ENCODE data around the gene HSPA1L.

DNA sequence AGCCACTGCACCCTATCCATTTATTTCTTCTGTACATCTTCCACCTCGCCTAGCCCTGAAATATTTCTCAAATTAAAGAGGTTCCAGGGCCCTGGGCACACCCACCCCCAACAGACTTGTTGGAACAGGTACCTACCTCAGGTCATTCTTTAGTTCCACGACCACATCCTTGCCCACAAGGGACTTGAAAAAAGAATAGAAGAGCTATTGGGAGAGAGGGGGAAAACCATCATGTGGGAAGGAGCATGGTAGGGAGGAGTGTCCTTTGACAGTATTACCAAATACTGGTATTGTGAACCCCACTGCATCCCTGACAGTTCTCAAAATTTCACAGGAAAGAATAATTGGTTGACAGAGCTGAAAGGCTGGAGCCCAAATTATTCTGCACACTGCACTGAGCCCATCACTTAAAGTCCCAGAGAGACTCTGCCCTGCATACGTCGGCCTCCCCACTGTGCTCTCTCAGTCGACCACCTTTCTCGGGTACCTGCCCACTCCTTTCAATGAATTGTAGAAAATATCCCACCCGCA, 9.1 kb downstream of the HSPA1L start:
- TF ChIP-seq CTCF (IDR thresholded peaks at IDR 0.05): no peak
- no peak for TF ChIP-seq POLR2A (IDR thresholded peaks at IDR 0.05)

Data from lower leg skin (tissue), 3 donors.